ENCODE results near the gene BCAS3.

DNA sequence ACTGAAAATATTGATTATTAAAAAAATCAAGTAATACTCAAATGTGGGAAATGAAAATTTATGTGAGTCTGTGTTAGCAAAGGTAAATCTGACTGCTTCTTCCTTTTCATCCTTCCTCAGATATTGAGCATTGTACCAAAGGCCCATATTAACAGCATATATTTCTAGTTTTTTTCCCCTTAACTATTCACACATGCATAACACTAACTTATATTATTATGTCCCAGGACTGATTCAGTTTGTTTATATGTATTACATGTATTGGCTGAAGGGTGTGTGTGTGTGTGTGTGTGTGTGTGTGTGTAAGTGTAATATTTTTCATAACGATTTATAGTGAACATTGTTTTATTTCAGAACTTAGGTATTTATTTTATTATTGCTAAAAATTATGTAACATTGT, 74.2 kb downstream of the BCAS3 start:
- TF ChIP-seq, protein P1, sequence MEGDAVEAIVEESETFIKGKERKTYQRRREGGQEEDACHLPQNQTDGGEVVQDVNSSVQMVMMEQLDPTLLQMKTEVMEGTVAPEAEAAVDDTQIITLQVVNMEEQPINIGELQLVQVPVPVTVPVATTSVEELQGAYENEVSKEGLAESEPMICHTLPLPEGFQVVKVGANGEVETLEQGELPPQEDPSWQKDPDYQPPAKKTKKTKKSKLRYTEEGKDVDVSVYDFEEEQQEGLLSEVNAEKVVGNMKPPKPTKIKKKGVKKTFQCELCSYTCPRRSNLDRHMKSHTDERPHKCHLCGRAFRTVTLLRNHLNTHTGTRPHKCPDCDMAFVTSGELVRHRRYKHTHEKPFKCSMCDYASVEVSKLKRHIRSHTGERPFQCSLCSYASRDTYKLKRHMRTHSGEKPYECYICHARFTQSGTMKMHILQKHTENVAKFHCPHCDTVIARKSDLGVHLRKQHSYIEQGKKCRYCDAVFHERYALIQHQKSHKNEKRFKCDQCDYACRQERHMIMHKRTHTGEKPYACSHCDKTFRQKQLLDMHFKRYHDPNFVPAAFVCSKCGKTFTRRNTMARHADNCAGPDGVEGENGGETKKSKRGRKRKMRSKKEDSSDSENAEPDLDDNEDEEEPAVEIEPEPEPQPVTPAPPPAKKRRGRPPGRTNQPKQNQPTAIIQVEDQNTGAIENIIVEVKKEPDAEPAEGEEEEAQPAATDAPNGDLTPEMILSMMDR (IDR thresholded peaks at IDR 0.05 in 4 of 5, conservative IDR thresholded peaks at IDR 0.05 in 1 of 5), result no peak
- TF ChIP-seq POLR2A (IDR thresholded peaks at IDR 0.05), result no peak
